ENCODE measurements around the gene NDUFA1. TPM values are rescaled to one million over a fixed set of nuclear protein-coding genes. Genes with fewer than 3 reads are reported as not detected.

The NDUFA1 gene
- total and polyA plus RNA-seq, 2 of the 13 experiments (the other 11 are each of a cell fraction or from before 2014, with no cell fraction given): 150 to 167 TPM

GRCh38 chrX:119871599-119872395 is at the start of gene NDUFA1, which contains the start of gene RNF113A (continued):
- TF ChIP-seq, protein P1, sequence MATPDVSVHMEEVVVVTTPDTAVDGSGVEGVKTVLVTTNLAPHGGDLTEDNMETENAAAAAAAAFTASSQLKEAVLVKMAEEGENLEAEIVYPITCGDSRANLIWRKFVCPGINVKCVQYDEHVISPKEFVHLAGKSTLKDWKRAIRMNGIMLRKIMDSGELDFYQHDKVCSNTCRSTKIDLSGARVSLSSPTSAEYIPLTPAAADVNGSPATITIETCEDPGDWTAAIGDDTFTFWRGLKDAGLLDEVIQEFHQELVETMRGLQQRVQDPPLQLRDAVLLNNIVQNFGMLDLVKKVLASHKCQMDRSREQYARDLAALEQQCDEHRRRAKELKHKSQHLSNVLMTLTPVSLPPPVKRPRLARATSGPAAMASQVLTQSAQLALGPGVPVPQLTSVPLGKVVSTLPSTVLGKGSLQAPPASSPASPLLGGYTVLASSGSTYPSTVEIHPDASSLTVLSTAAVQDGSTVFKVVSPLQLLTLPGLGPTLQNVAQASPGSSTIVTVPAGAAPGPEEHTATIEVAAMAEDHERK (CRISPR knock-in tag; IDR thresholded peaks at IDR 0.05; ENCODE audit: low read depth): peak; percentile 70; the same call in 1 of the 2 replicates
- TF ChIP-seq ONECUT2 (CRISPR knock-in tag; IDR thresholded peaks at IDR 0.05) (no peak), ZSCAN21 (CRISPR knock-in tag; IDR thresholded peaks at IDR 0.05; ENCODE audit: borderline replicate concordance) (no peak), ZNF264 (CRISPR knock-in tag; IDR thresholded peaks at IDR 0.05) (0 out of 2 replicates have a peak, but pooled peaks have one; percentile 52), CBX2 (IDR thresholded peaks at IDR 0.05; ENCODE audit: low read depth, low read length) (no peak), CBX2 (CRISPR knock-in tag; IDR thresholded peaks at IDR 0.05; ENCODE audit: low read depth) (no peak), MTA3 (CRISPR knock-in tag; IDR thresholded peaks at IDR 0.05) (no peak), KDM4B (CRISPR knock-in tag; IDR thresholded peaks at IDR 0.05) (no peak), DPF2 (CRISPR knock-in tag; IDR thresholded peaks at IDR 0.05; ENCODE audit: borderline replicate concordance, low read depth) (no peak), JARID2 (CRISPR knock-in tag; IDR thresholded peaks at IDR 0.05; ENCODE audit: insufficient replicate concordance) (no peak), AKAP8 (CRISPR knock-in tag; IDR thresholded peaks at IDR 0.05) (0 out of 2 replicates have a peak, but pooled peaks have one; percentile 26), CBFB (CRISPR knock-in tag; IDR thresholded peaks at IDR 0.05) (no peak), IKZF1 (IDR thresholded peaks at IDR 0.05) (no peak), ZKSCAN1 (IDR thresholded peaks at IDR 0.05; ENCODE audit: low read length) (no peak), NR2F1 (CRISPR knock-in tag; IDR thresholded peaks at IDR 0.05) (no peak), MXD4 (CRISPR knock-in tag; IDR thresholded peaks at IDR 0.05) (peak; percentile 28; the same call in 1 of the 2 replicates), NR2C2 (CRISPR knock-in tag; IDR thresholded peaks at IDR 0.05; ENCODE audit: borderline replicate concordance) (peak; percentile 69; the same call in 1 of the 2 replicates), ZNF607 (CRISPR knock-in tag; IDR thresholded peaks at IDR 0.05; ENCODE audit: borderline replicate concordance) (peak; percentile 59), ZNF230 (CRISPR knock-in tag; IDR thresholded peaks at IDR 0.05) (no peak), ELK4 (CRISPR knock-in tag; IDR thresholded peaks at IDR 0.05; ENCODE audit: borderline replicate concordance) (no peak), ZNF24 (IDR thresholded peaks at IDR 0.05) (no peak), TEAD3 (CRISPR knock-in tag; optimal IDR thresholded peaks at IDR 0.05; ENCODE audit: borderline replicate concordance) (no peak)
- TF ChIP-seq, protein P2, sequence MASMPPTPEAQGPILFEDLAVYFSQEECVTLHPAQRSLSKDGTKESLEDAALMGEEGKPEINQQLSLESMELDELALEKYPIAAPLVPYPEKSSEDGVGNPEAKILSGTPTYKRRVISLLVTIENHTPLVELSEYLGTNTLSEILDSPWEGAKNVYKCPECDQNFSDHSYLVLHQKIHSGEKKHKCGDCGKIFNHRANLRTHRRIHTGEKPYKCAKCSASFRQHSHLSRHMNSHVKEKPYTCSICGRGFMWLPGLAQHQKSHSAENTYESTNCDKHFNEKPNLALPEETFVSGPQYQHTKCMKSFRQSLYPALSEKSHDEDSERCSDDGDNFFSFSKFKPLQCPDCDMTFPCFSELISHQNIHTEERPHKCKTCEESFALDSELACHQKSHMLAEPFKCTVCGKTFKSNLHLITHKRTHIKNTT (CRISPR knock-in tag; IDR thresholded peaks at IDR 0.05): no peak
- TF ChIP-seq, protein P3, sequence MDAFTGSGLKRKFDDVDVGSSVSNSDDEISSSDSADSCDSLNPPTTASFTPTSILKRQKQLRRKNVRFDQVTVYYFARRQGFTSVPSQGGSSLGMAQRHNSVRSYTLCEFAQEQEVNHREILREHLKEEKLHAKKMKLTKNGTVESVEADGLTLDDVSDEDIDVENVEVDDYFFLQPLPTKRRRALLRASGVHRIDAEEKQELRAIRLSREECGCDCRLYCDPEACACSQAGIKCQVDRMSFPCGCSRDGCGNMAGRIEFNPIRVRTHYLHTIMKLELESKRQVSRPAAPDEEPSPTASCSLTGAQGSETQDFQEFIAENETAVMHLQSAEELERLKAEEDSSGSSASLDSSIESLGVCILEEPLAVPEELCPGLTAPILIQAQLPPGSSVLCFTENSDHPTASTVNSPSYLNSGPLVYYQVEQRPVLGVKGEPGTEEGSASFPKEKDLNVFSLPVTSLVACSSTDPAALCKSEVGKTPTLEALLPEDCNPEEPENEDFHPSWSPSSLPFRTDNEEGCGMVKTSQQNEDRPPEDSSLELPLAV (CRISPR knock-in tag; conservative IDR thresholded peaks at IDR 0.05; ENCODE audit: low read depth): no peak

Measured in HepG2 (cell line).